T-cell (primary cell): ENCODE data around the gene SPON1. TPM values are rescaled to one million over a fixed set of nuclear protein-coding genes. Genes with fewer than 3 reads are reported as not detected.

Experiments used
- ATAC-seq, 4 experiments: fragments of 200-7000 bp in 3 of 4; fragments of 150-1000 bp in 1 of 4; cut with Tn5 transposase; replicated peaks in 1 of 4; 1 replicate in 3 of 4; 2 replicates in 1 of 4; pipeline ENCODE4 v1.10.0; 2021; ENCODE audit warnings: moderate library complexity in 3 of 4, mild to moderate bottlenecking in 2 of 4, moderate number of reproducible peaks in 1 of 4
- CTCF ChIA-PET, 2 donors: fragments of 300-600 bp; sonication (Branson Sonifier 250); formaldehyde crosslinking; loops; one replicate each; lab custom pipeline; 2022; ENCODE audit warnings: antibody characterized with exemption in 2 of 2; lab: Charles Lee
- POLR2A ChIA-PET, 2 donors: fragments of 300-600 bp; sonication (Branson Sonifier 250); formaldehyde crosslinking; loops; one replicate each; lab custom pipeline; 2022; ENCODE audit warnings: antibody characterized with exemption in 2 of 2; lab: Charles Lee
- DNase-seq, 35 experiments: peaks; one replicate each; pipeline versions ENCODE4 v3.0.0 to v3.0.0-alpha.2; 2013 to 2023
- H3K27ac ChIP-seq: one replicate; pipeline ENCODE4 v1.5.1; 2013; ENCODE audit warnings: low read length
- H3K27me3 ChIP-seq, 2 experiments: replicated peaks in 1 of 2; 1 replicate in 1 of 2; 2 replicates in 1 of 2; pipeline versions ENCODE4 v1.6.1 to v1.7.0; 2013; ENCODE audit warnings: low read length in 1 of 2, mixed read lengths in 1 of 2; ENCODE audit not compliant: control insufficient read depth in 2 of 2, insufficient read depth in 2 of 2; ENCODE audit errors: extremely low read depth in 1 of 2
- H3K36me3 ChIP-seq, 2 donors: 1 replicate in 1 of 2; 2 replicates in 1 of 2; pipeline versions ENCODE4 v1.6.1 to v1.7.0; 2013; ENCODE audit warnings: low read length in 1 of 2; ENCODE audit not compliant: control insufficient read depth in 2 of 2, insufficient read depth in 1 of 2; ENCODE audit errors: extremely low read depth in 1 of 2
- H3K4me1 ChIP-seq, 2 experiments: 1 replicate in 1 of 2; 2 replicates in 1 of 2; pipeline versions ENCODE4 v1.6.1 to v1.7.0; 2013; ENCODE audit warnings: low read length in 2 of 2, mixed read lengths in 1 of 2; ENCODE audit not compliant: insufficient read depth in 2 of 2, control insufficient read depth in 1 of 2; ENCODE audit errors: extremely low read depth in 1 of 2
- H3K4me3 ChIP-seq, 2 donors: 1 replicate in 1 of 2; 2 replicates in 1 of 2; pipeline versions ENCODE4 v1.5.1 to v1.7.0; 2013; ENCODE audit warnings: mild to moderate bottlenecking in 2 of 2, low read length in 1 of 2, moderate library complexity in 1 of 2; ENCODE audit not compliant: control insufficient read depth in 1 of 2; ENCODE audit errors: extremely low read depth in 1 of 2
- H3K9me3 ChIP-seq: 2 replicates; pipeline ENCODE4 v1.7.0; 2013
- H3K27ac Mint-ChIP-seq, 2 donors: one replicate each; pipeline ENCODE4 v1.8.0; 2020 to 2021; ENCODE audit warnings: mild to moderate bottlenecking in 2 of 2, mixed read lengths in 2 of 2
- H3K27me3 Mint-ChIP-seq, 2 donors: one replicate each; pipeline ENCODE4 v1.8.0; 2021 to 2022; ENCODE audit warnings: mixed read lengths in 2 of 2
- H3K36me3 Mint-ChIP-seq: one replicate; pipeline ENCODE4 v1.8.0; 2021; ENCODE audit warnings: mixed read lengths
- H3K4me1 Mint-ChIP-seq, 3 donors: one replicate each; pipeline ENCODE4 v1.8.0; 2020 to 2022; ENCODE audit warnings: mixed read lengths in 3 of 3, mild to moderate bottlenecking in 1 of 3
- H3K4me3 Mint-ChIP-seq, 3 donors: one replicate each; pipeline ENCODE4 v1.8.0; 2020 to 2022; ENCODE audit warnings: mild to moderate bottlenecking in 3 of 3, mixed read lengths in 3 of 3, moderate library complexity in 3 of 3
- H3K9me3 Mint-ChIP-seq, 3 donors: one replicate each; pipeline ENCODE4 v1.8.0; 2020 to 2022; ENCODE audit warnings: mixed read lengths in 3 of 3
- WGBS: methylation state at CpG from one replicate; pipeline ENCODE4 v1.1.5; 2013; ENCODE audit warnings: missing lambda C conversion rate; ENCODE audit not compliant: insufficient coverage; 5-methylcytosine and 5-hydroxymethylcytosine counted together
- total RNA-seq, 35 experiments: library from RNA in 6 of 35; stranded (reverse) in 6 of 35; fragments of 120-200 nt in 1 of 35; gene quantifications; one replicate each; pipeline versions ENCODE4 v1.2.1 to v1.2.4 and lab custom pipeline; 2013 to 2026

The SPON1 gene
- total RNA-seq, 5 donors from 2014 or later (not counting 1 experiment from before 2014, with no cell fraction given): 1.0 to 38.2 (median 28.8) TPM

GRCh38 chr11:14054116-14055107, 91.9 kb downstream of the SPON1 start:
- Histone ChIP-seq H3K9me3 (no peaks in the 10 kb centered on the region), H3K4me1 (peaks cover 7 to 15% of the 10 kb centered on the region in 2 experiments), H3K27me3 (no peaks in the 10 kb centered on the region), H3K27ac (no peak overlapping the region), H3K36me3 (no peaks in the 10 kb centered on the region), H3K4me3 (no peak overlapping the region)
- Mint-ChIP-seq H3K36me3 (peaks cover 3% of the 10 kb centered on the region), H3K4me3 (no peak overlapping the region), H3K9me3 (peaks cover 0 to 4% (median 0%) of the 10 kb centered on the region in 3 donors), H3K4me1 (peaks cover 28 to 32% (median 29%) of the 10 kb centered on the region in 3 donors), H3K27me3 (peaks cover 0 to 3% of the 10 kb centered on the region in 2 donors), H3K27ac (peak overlapping the region in 1 of 2 donors; percentile 56)
- CTCF ChIA-PET: no interaction called here
- DNase-seq (peak in 1 of 35 experiments; percentile 10), ATAC-seq (peak in 3 of 4 experiments; percentile 34 to 76 (median 51))
- POLR2A ChIA-PET: no interaction called here
- WGBS: 90% methylated on average over 1 of the region's 12 CpGs

GRCh38 chr11:14055936-14056335, 93.4 kb downstream of the SPON1 start:
- no peak overlapping the region for H3K27ac ChIP-seq
- no peaks in the 10 kb centered on the region for H3K9me3 ChIP-seq
- Mint-ChIP-seq H3K27me3 (peaks cover 0 to 3% of the 10 kb centered on the region in 2 donors), H3K4me1 (peaks cover 28 to 32% (median 29%) of the 10 kb centered on the region in 3 donors), H3K9me3 (peaks cover 0 to 2% (median 0%) of the 10 kb centered on the region in 3 donors), H3K27ac (no peak overlapping the region), H3K4me3 (no peak overlapping the region), H3K36me3 (no peaks in the 10 kb centered on the region)
- DNase-seq (no peak), ATAC-seq (no peak)
- no CpG with 5 or more reads among the region's 1 CpG for WGBS
- ChIA-PET POLR2A (no interaction called here), CTCF (no interaction called here)
- H3K36me3 ChIP-seq: no peaks in the 10 kb centered on the region
- peaks cover 7 to 15% of the 10 kb centered on the region in 2 experiments for H3K4me1 ChIP-seq
- H3K4me3 ChIP-seq: no peak overlapping the region
- no peaks in the 10 kb centered on the region for H3K27me3 ChIP-seq

GRCh38 chr11:14058061-14058460, 95.5 kb downstream of the SPON1 start:
- CTCF ChIA-PET: no interaction called here
- no peak for DNase-seq
- no peaks in the 10 kb centered on the region for H3K9me3 ChIP-seq
- no peak for ATAC-seq
- H3K4me3 ChIP-seq: no peak overlapping the region
- H3K4me1 ChIP-seq: peaks cover 4 to 10% of the 10 kb centered on the region in 2 experiments
- WGBS: 79% methylated on average over 4 of the region's 5 CpGs
- H3K27me3 Mint-ChIP-seq: peaks cover 0 to 3% of the 10 kb centered on the region in 2 donors
- no peak overlapping the region for H3K27ac Mint-ChIP-seq
- H3K27me3 ChIP-seq: no peaks in the 10 kb centered on the region
- no peak overlapping the region for H3K4me3 Mint-ChIP-seq
- H3K36me3 Mint-ChIP-seq: no peaks in the 10 kb centered on the region
- no peak overlapping the region for H3K27ac ChIP-seq
- POLR2A ChIA-PET: no interaction called here
- H3K4me1 Mint-ChIP-seq: peaks cover 16 to 23% (median 17%) of the 10 kb centered on the region in 3 donors
- H3K9me3 Mint-ChIP-seq: no peaks in the 10 kb centered on the region
- H3K36me3 ChIP-seq: no peaks in the 10 kb centered on the region

- DNase-seq (no peak), ATAC-seq (no peak)
- H3K27ac Mint-ChIP-seq: no peak overlapping the region
- H3K36me3 Mint-ChIP-seq: no peaks in the 10 kb centered on the region
- H3K27me3 ChIP-seq: no peaks in the 10 kb centered on the region
- peaks cover 6 to 8% of the 10 kb centered on the region in 2 experiments for H3K4me1 ChIP-seq
- ChIA-PET CTCF (interaction anchor here in 1 of 2 donors (0.8 kb wide), 1 partner anchor 102 kb away, joined by 3 read pairs; no protein-coding TSS in a partner anchor), POLR2A (no interaction called here)
- peaks cover 15 to 17% (median 16%) of the 10 kb centered on the region in 3 donors for H3K4me1 Mint-ChIP-seq
- H3K9me3 Mint-ChIP-seq: no peaks in the 10 kb centered on the region
- H3K27ac ChIP-seq: no peak overlapping the region
- H3K36me3 ChIP-seq: no peaks in the 10 kb centered on the region
- no peaks in the 10 kb centered on the region for H3K9me3 ChIP-seq
- H3K4me3 ChIP-seq: no peak overlapping the region
- peaks cover 0 to 3% of the 10 kb centered on the region in 2 donors for H3K27me3 Mint-ChIP-seq
- 100% methylated on average over 1 of the region's 1 CpG for WGBS
- H3K4me3 Mint-ChIP-seq: no peak overlapping the region
These were observed 97.0 kb downstream of the SPON1 start for GRCh38 chr11:14059491-14059890.

GRCh38 chr11:14061721-14062120, 99.2 kb downstream of the SPON1 start:
- Histone ChIP-seq H3K27ac (no peak overlapping the region), H3K4me1 (peaks cover 5 to 13% of the 10 kb centered on the region in 2 experiments), H3K9me3 (no peaks in the 10 kb centered on the region), H3K4me3 (no peak overlapping the region), H3K36me3 (no peaks in the 10 kb centered on the region), H3K27me3 (no peaks in the 10 kb centered on the region)
- ChIA-PET POLR2A (interaction anchor here in 1 of 2 donors (0.6 kb wide), 1 partner anchor 85 kb away, joined by 6 read pairs; no protein-coding TSS in a partner anchor), CTCF (no interaction called here)
- no peak for ATAC-seq
- Mint-ChIP-seq H3K27me3 (peaks cover 0 to 3% of the 10 kb centered on the region in 2 donors), H3K4me1 (peaks cover 19 to 21% (median 20%) of the 10 kb centered on the region in 3 donors), H3K9me3 (no peaks in the 10 kb centered on the region), H3K27ac (no peak overlapping the region), H3K36me3 (no peaks in the 10 kb centered on the region), H3K4me3 (no peak overlapping the region)
- no peak for DNase-seq
- WGBS: 100% methylated on average over 2 of the region's 3 CpGs

- WGBS: 32% methylated on average over 4 of the region's 8 CpGs
- H3K27me3 Mint-ChIP-seq: no peaks in the 10 kb centered on the region
- no peaks in the 10 kb centered on the region for H3K9me3 Mint-ChIP-seq
- H3K4me1 Mint-ChIP-seq: peaks cover 19 to 27% (median 21%) of the 10 kb centered on the region in 3 donors
- Histone ChIP-seq H3K4me3 (no peak overlapping the region), H3K4me1 (peaks cover 5 to 13% of the 10 kb centered on the region in 2 experiments), H3K36me3 (no peaks in the 10 kb centered on the region), H3K9me3 (no peaks in the 10 kb centered on the region), H3K27me3 (no peaks in the 10 kb centered on the region), H3K27ac (no peak overlapping the region)
- peak overlapping the region; percentile 15 to 41 for H3K27ac Mint-ChIP-seq
- no peaks in the 10 kb centered on the region for H3K36me3 Mint-ChIP-seq
- DNase-seq (peak in 1 of 35 experiments; percentile 25), ATAC-seq (peak; percentile 57 to 85 (median 75))
- ChIA-PET POLR2A (no interaction called here), CTCF (no interaction called here)
- H3K4me3 Mint-ChIP-seq: peak overlapping the region; percentile 47 to 62 (median 61)
These were observed 102.6 kb downstream of the SPON1 start for GRCh38 chr11:14065141-14065540.
